AG10803 (cell line): Measurements from ENCODE around the gene FARS2.

Source experiments
- DNase-seq: peaks from one replicate; pipeline ENCODE4 v3.0.0; 2010; ENCODE audit warnings: low read depth
- H3K4me3 ChIP-seq: 2 replicates; pipeline ENCODE4 v1.5.1; 2011; ENCODE audit warnings: mild to moderate bottlenecking, low read length, control low read depth
- CTCF ChIP-seq: conservative IDR thresholded peaks from 2 replicates; pipeline ENCODE4 v1.5.1; 2011; ENCODE audit warnings: mild to moderate bottlenecking, low read length, control low read depth, inconsistent platforms

The FARS2 gene

GRCh38 chr6:5219011-5219691 lies 42.2 kb upstream of the FARS2 start:
- TF ChIP-seq CTCF = no peak
- no peak for DNase-seq
- no peak overlapping the region for H3K4me3 ChIP-seq

GRCh38 chr6:5220443-5220842 lies 40.9 kb upstream of the FARS2 start:
- no peak for TF ChIP-seq CTCF
- no peak for DNase-seq
- H3K4me3 ChIP-seq = no peak overlapping the region

GRCh38 chr6:5223309-5223708 lies 38.0 kb upstream of the FARS2 start:
- TF ChIP-seq CTCF = no peak
- DNase-seq = no peak
- H3K4me3 ChIP-seq = no peak overlapping the region

- no peak for DNase-seq
- TF ChIP-seq CTCF = no peak
- H3K4me3 ChIP-seq = no peak overlapping the region
Measured at GRCh38 chr6:5229356-5229755, 32.0 kb upstream of the FARS2 start.

- DNase-seq = no peak
- H3K4me3 ChIP-seq = no peak overlapping the region
- TF ChIP-seq CTCF = no peak
Measured at GRCh38 chr6:5230081-5230480, 31.2 kb upstream of the FARS2 start.

GRCh38 chr6:5231289-5231688 lies 30.0 kb upstream of the FARS2 start:
- no peak for TF ChIP-seq CTCF
- H3K4me3 ChIP-seq = no peak overlapping the region
- DNase-seq = no peak

GRCh38 chr6:5234874-5235273 lies 26.4 kb upstream of the FARS2 start:
- H3K4me3 ChIP-seq = no peak overlapping the region
- no peak for TF ChIP-seq CTCF
- no peak for DNase-seq
